ENCODE data around the gene SERTAD2.

Gene SERTAD2

GRCh38 chr2:64581777-64582539, 71.8 kb downstream of the SERTAD2 start:
- no peak for DNase-seq

Measured in RPMI8226 (cell line).